RWPE1 (cell line): ENCODE data around the gene NFE2.
A peak's percentile ranks its signal among the peaks of the same experiment; 100 is the strongest.

Experiments used
- CTCF ChIA-PET: fragments of 350-600 bp; sonication (Branson Sonifier 250); formaldehyde crosslinking; extraction: SDS; loops from one replicate; lab custom pipeline; 2021; lab: Yijun Ruan, JAX
- POLR2A ChIA-PET: fragments of 400-600 bp; formaldehyde crosslinking; extraction: SDS; loops from one replicate; lab custom pipeline; 2020; ENCODE audit warnings: antibody characterized with exemption; ENCODE audit not compliant: low non-redundant PET; lab: Yijun Ruan, JAX
- DNase-seq: peaks from one replicate; pipeline ENCODE4 v3.0.0; 2012; ENCODE audit warnings: low spot score
- H3K27ac ChIP-seq: fragments of 450-650 bp; 2 replicates; pipeline ENCODE4 v1.5.1; 2017
- TF ChIP-seq, protein P1 (sequence below): fragments of 450-650 bp; conservative IDR thresholded peaks from 2 replicates; pipeline ENCODE4 v1.5.1; 2017; ENCODE audit warnings: low read depth, mild to moderate bottlenecking

Gene NFE2

DNA sequence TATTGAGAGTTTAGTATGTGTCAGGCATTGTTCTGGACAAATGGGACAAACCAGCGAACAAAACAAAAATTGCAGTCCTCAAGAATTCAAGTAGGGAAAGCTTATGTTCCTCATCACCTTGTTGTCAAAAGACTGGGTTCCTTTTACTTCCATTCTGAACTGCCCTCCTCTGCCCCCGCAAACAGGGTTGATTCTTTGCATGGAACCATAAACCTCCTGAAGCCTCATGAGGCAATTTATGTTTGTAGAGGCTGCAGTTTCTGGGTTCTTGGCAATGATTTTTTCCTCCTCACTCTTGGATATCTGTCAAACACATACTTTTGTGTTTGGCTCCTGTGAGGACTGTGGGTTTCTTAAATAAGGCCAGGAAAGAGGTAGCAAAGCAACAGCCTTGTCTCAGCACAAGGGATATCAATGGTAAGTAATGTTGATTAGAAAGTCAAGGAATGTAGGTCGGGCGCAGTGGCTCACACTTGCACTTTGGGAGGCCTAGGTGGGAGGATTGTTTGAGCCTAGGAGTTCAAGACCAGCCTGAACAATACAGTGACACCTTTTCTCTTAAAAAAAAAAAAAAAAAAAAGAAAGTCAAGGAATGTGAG, 38.0 kb upstream of the NFE2 start:
- TF ChIP-seq, protein P1, sequence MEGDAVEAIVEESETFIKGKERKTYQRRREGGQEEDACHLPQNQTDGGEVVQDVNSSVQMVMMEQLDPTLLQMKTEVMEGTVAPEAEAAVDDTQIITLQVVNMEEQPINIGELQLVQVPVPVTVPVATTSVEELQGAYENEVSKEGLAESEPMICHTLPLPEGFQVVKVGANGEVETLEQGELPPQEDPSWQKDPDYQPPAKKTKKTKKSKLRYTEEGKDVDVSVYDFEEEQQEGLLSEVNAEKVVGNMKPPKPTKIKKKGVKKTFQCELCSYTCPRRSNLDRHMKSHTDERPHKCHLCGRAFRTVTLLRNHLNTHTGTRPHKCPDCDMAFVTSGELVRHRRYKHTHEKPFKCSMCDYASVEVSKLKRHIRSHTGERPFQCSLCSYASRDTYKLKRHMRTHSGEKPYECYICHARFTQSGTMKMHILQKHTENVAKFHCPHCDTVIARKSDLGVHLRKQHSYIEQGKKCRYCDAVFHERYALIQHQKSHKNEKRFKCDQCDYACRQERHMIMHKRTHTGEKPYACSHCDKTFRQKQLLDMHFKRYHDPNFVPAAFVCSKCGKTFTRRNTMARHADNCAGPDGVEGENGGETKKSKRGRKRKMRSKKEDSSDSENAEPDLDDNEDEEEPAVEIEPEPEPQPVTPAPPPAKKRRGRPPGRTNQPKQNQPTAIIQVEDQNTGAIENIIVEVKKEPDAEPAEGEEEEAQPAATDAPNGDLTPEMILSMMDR: no peak
- H3K27ac ChIP-seq: no peak overlapping the region
- ChIA-PET CTCF (no interaction called here), POLR2A (no interaction called here)
- DNase-seq: no peak

DNA sequence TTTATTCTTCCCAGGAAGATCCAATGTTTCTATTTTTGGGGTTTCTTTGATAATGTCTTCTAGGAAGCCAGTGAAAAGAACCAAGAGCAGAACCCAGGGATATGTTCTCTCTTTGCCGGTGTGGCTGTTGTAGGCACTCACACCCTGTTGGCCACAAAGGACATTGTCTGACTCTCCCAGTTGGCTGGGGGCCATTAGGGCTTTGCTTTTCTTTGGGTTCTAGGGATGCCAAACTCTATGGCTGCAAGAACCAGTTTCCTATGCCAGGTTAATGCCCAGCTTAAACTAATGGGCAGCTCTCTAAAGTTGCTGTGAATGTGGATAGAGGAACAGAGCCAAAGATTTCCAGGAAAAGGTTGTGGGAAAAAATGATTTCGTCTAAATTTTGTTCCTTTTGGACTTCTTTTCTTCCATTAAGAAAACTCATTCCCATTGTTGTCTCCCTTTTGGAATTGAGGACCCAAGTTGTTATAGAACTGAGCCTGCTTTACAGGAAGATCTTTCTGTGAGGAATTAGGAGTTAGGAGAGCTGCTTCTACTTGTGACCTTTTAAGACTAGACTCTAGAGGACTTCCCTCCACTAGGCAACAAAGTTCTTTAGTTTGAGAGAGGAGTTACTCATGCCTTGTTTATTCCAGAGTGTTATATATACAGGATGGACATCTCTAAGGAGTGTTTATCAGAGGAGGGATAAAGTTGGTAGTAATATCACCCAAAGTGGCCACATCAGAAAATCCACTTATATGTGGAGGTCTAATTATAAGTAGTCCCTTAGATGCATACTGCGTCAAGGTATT, 37.2 kb upstream of the NFE2 start:
- no peak for DNase-seq
- TF ChIP-seq, protein P1: no peak
- ChIA-PET POLR2A (interaction anchor here (0.6 kb wide), 1 partner anchor 311 kb away, joined by 3 read pairs; no protein-coding TSS in a partner anchor), CTCF (interaction anchor here (0.6 to 0.9 kb wide), 2 partner anchors 15 to 19 kb away, joined by 3 read pairs; no protein-coding TSS in a partner anchor)
- H3K27ac ChIP-seq: no peak overlapping the region

DNA sequence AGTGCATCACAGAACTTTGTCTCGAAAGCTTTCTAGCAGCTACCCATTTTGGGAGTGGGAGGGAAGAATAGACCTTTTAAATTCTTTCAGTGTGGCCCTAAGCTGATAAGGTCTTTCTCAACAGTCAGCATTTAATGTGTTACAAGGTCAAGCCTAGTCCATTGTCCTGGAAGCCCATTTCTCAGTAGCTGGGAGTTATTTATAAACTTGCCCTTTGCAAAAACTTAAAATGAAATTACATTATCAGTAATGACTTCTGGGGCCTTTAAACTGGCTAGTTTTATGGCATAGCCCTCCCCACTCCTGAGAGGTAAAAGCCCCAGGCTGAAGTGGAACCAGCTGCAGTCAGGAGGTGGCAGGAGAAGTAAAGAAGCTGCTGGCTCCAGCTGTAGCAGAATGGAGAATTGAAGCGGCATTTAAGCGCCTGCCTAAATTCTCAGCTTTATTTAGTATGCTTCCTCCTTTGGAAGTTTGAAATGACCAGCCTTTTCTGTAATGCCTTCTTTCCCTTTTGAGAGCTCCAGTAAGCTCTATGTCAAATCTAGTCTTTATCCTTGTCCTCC, 36.5 kb upstream of the NFE2 start:
- H3K27ac ChIP-seq: no peak overlapping the region
- CTCF ChIA-PET: interaction anchor here (0.6 to 1.7 kb wide), 5 partner anchors 7 to 62 kb away, joined by 3 to 7 read pairs (median 3); no protein-coding TSS in a partner anchor
- TF ChIP-seq, protein P1: no peak
- POLR2A ChIA-PET: interaction anchor here (0.5 to 0.6 kb wide), 2 partner anchors 311 to 328 kb away, joined by 3 to 4 read pairs; partner anchors contain the start of gene HOXC8
- no peak for DNase-seq

DNA sequence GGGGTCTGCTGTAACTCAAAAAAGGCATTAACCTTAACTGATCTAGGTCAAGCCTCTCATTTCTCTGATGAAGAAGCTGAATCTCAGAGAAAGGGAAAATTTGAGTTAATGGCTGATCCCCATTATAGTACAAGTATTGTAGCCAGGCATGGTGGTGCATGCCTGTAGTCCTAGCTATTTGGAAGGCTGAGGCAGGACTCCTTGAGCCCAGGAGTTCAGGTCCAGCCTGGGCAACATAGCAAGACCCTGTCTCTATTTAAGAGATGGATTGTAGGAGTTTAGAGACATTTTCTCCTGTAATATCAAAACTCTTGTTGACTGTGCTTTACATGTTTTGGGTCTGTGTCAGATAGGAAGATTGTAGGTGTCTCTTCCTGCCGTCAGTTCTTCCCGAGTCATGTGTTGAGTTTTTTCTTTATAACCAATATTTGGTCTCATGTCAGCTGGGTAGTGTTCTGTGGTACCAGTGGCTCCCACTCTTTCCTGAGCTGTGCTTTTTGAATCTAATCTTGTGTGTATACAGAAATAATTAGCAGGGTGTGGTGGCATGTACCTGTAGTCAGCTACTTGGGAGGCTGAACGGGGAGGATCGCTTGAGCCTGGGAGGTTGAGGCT, 32.7 kb upstream of the NFE2 start:
- no peak for DNase-seq
- H3K27ac ChIP-seq: peak overlapping the region; percentile 40
- TF ChIP-seq, protein P1: no peak
- CTCF ChIA-PET: interaction anchor here (0.8 kb wide), 1 partner anchor 41 kb away, joined by 5 read pairs; no protein-coding TSS in a partner anchor
- POLR2A ChIA-PET: no interaction called here

DNA sequence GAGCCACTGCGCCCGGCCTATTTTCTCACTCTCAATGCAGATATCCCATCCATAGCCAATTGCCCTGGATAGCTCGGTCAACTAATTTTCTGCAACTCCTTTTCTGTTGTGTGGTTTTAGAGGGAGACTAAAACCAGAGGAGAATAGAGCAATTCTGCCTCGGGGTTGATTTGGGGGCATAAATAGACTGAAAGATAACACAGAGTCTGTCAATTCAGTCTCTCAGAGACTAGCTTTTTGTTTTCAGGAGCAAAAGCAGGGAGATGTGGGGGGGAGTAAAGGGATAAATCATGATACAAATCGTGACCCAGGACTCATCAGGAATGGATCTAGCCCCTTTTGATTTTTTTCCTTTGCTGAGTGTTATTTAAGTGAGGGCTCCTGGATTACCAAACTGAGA, 30.6 kb upstream of the NFE2 start:
- ChIA-PET POLR2A (no interaction called here), CTCF (no interaction called here)
- no peak for DNase-seq
- peak overlapping the region; percentile 60 for H3K27ac ChIP-seq
- TF ChIP-seq, protein P1: no peak

DNA sequence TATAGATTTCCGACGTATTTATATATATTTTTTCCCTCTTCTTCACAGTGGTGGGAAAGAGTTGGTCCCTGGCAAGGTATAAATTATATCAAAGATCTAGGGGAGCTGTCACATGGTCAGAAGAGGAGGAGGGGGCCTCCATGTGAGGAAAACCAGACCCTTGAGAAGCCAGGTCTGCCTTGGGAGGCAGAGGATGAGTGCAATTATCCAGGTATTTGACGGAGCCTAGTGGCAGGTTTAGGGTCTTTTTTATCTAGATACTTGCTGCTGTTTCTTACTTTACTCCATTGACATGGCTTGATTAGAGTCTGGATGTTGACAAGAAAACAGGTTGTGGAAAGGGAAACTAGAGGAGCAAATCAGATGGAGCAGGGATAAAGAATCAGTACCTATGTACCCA, 29.6 kb upstream of the NFE2 start:
- TF ChIP-seq, protein P1: no peak
- CTCF ChIA-PET: no interaction called here
- DNase-seq: no peak
- no peak overlapping the region for H3K27ac ChIP-seq
- POLR2A ChIA-PET: no interaction called here
